GM21381 (cell line): ENCODE data around the gene RAD54L.
"Not testable (repeated sequence)": the region's sequence is repeated elsewhere in the genome, so short reads cannot be mapped to it uniquely, and the experiment has no call there.

Experiments used
- ATAC-seq: cut with Tn5 transposase; IDR thresholded peaks from one replicate; pipeline ENCODE4 v1.9.1; 2021; ENCODE audit warnings: mild to moderate bottlenecking, moderate library complexity; ENCODE audit not compliant: unreplicated experiment

The RAD54L gene

GRCh38 chr1:46247436-46248121, at the start of gene RAD54L:
Gene RAD54L (plus strand): TSS chr1:46247763. CDS start chr1:46248406, 643 bp downstream.
- ATAC-seq: peak; percentile 95

GRCh38 chr1:46197964-46198811, 49.4 kb upstream of the RAD54L start, which contains the start of gene POMGNT1:
Gene POMGNT1 (minus strand): TSS chr1:46198434. CDS start chr1:46197821, 613 bp downstream.
- peak; percentile 91 for ATAC-seq

DNA sequence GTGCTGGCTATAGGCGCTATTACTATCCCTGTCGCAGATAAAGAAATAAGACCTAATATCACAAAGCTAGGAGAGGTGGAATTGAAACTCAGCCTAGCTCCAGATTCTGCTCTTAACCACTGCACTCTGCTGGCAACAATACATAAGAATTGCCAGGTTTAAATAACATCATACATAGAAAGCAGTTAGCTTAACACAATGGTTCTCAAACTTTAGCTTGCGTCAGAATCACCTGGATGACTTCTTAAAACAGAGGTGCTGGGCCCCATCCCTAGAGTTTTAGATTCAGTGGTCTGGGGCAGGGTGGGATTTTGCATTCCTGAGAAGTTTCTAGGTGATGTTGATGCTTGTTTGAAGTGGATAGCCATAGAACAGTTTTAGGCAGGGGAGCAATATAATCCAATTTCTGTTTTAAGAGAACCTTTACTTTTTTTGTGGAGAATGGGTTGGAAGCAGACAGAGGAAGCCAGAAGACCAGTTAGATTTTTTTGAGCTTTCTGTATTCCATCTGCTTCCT, 48.3 kb upstream of the RAD54L start:
- no peak for ATAC-seq

DNA sequence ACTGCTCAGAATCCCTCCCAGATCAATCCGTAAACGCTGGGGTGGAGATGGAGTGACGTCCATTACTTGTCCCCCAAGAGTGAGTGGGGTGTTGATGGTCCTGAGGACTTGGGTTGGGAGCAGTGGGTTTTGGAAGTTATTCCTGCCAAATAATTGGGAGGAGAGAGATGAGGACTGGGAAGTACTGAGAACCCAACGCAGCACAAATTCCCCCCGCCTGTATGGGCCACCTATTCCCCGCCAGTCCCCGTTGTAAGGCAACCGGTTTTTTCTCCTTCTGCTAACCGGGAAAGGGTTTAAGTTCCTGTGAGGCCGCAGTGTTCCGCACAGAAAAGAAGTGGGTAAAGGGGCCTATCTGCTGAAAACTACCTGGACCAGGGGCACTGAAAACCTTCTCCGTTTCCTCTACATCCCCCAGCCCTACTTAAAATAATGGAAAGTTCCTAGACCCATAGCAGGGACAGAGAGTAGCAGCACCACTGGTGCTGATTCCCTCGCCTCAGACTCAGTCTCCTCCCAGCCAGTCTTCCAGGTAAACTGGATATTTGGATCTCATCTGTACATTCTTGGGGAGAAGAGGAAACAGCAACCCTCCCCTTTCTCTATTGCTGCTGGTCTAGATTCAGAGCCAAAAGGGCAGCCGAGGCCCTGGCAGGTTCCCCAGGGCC, 43.7 kb upstream of the RAD54L start:
- ATAC-seq: no peak

DNA sequence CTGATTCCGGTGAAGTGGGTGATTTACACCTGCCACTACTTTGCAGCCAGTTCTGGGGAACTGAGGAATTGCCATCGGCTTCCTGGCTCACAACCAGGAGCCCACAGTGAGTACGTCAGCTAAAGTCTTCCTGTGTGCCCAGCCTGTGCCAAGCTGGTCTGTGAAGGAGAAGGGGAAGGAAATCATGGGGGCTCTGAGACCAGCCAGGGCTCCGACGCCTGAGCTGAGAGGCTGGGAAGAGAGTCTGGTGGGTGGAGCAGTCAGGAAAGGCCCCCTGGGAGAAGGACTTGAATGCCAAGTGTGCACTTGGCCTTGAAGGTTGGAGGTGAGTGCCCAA, 43.2 kb upstream of the RAD54L start:
- ATAC-seq: no peak

DNA sequence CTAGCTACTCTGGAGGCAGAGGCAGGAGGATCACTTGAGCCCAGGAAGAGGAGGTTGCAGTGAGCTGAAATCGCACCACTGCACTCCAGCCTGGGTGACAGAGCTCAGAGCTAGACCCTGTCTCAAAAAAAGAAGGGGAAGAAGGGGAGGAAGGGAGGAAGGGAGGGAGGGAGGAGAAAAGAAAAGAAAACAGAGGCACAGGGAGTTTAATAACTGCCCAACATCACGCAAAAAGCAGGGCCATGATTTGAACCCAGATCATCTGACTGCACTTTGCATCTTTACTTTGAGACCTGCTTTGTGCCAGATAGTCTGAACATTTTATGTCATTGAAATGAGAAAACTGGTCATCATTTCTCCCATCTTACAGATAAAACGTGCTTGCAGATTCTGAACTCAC, 42.4 kb upstream of the RAD54L start:
- ATAC-seq: no peak

- ATAC-seq: no peak
Observed at GRCh38 chr1:46205791-46206190, 41.8 kb upstream of the RAD54L start.

DNA sequence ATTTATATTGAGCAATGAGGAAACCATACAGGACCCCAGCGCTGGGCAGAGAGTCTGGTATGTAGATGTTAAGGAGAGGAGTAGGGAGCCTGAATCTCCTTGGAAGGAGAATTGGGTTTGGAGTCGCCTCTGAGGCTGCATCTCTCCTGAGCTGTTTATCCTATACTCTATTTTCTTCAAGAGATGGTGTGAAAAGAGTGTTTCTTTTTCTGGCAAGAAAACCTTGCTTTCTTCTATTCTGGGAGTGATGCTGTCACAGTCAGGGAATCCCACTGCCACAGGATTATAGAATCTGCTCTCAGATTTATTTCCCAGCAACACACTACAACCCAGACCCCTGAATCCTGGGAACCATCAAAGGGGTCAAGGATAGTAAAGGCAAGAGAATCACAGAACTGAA, 41.2 kb upstream of the RAD54L start:
- ATAC-seq: no peak

GRCh38 chr1:46210561-46210960, 37.0 kb upstream of the RAD54L start:
- ATAC-seq: no peak

DNA sequence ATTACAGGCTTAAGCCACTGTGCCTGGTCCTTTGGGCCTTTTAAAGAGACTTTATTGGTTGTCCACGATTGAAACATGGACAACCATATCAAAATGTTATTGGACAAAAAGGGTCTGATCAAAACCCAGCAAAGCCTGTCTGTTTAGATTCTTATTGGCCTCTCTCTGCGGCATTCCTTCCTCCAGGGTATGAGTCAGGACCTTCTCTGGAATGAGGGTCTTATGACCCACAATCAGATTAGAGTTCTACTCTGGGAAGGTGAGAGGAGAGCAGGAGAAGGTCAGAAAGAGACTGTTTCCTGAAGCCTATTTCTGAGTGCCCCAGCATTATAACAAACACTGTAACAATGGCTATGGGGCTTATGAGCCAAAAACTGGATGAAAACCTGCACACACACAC, 36.5 kb upstream of the RAD54L start:
- no peak for ATAC-seq

DNA sequence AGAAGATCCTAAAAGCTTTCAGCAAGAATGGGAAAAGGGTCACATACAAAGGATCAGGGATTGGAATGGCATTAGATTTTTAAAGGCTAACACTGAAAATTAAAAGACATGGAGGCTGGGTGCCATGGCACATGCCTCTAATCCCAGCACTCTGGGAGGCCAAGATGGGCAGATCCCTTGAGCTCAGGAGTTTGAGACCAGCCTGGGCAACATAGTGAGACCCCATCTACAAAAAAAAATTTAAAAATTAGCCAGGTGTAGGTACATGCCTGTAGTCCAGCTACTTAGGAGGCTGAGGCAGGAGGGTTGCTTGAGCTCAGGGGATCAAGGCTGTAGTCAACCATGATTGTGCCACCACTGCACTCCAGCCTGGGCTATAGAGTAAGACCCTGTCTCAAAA, 32.1 kb upstream of the RAD54L start:
- no peak for ATAC-seq

DNA sequence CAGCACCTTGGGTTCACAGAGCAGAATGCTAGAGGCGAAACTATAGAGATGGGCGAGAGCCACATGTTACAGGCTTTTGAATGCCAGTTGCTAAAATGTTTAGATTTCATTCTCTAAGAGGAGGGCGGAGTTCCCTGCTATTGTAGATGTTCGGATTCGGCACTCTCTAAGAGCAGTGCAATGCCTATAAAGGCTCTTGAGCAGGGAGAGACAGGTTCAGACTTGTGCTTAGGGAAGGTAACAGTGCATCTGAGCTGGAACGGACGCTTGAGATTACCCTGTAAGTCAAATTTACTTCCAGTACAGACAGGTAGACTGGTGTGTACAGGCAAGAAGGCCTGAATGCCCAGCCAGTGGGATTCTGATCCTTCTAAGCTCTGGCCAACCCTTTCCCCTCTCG, 29.1 kb upstream of the RAD54L start:
- ATAC-seq: no peak

DNA sequence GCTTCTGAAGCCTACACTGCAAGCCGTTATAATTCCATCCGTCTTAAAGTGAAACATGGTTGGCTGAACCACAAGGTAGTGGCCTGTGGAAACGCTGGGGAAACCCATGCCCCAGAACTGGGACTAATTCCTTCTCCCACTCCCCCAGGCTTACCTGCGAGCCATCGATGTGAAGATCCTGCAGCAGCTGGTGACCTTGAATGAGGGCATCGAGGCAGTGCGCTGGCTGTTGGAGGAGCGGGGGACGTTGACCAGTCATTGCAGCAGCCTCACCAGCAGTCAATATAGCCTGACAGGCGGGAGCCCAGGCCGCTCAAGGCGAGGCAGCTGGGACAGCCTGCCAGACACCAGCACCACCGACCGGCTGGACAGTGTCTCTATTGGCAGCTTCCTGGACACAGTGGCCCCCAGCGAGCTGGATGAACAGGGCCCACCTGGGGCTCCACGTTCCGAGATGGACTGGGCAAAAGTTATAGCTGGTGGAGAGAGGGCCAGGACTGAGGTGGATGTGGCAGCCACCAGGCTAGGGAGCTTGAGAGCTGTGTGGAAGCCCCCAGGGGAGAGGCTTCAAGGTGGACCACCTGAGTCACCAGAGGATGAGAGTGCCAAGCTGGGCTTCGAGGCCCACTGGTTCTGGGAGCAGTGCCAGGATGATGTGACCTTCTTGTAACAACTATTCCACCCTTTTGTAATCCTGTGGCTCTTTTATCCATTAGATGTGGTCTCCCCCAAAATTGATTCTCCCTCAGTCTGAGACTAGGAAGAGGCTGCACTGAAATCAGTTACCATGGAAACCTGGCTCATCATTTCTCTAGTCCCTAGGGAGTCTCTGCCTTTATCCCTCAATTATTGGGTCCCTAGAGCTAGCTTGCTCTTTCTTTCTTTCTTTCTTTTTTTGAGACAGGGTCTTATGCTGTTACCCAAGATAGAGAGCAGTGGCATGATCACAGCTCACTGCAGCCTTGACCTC, 27.7 kb upstream of the RAD54L start:
- ATAC-seq: no peak

GRCh38 chr1:46220808-46221207, 26.8 kb upstream of the RAD54L start:
- ATAC-seq: no peak

- no peak for ATAC-seq
Observed at GRCh38 chr1:46221749-46222148, 25.8 kb upstream of the RAD54L start.

DNA sequence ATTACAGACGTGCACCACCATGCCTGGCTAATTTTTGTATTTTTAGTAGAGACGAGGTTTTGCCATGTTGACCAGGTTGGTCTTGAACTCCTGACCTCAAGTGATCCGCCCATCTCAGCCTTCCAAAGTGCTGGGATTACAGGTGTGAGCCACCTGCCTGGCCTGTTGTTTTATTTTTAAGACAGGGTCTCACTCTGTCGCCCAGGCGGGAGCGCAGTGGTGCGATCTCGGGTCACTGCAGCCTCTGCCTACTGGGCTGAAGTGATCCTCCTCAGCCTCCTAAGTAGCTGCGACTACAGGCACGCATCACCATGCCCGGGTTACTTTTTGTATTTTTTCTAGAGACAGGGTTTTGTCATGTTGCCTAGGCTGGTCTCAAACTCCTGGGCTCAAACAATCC, 24.5 kb upstream of the RAD54L start:
- not testable (repeated sequence) for ATAC-seq

DNA sequence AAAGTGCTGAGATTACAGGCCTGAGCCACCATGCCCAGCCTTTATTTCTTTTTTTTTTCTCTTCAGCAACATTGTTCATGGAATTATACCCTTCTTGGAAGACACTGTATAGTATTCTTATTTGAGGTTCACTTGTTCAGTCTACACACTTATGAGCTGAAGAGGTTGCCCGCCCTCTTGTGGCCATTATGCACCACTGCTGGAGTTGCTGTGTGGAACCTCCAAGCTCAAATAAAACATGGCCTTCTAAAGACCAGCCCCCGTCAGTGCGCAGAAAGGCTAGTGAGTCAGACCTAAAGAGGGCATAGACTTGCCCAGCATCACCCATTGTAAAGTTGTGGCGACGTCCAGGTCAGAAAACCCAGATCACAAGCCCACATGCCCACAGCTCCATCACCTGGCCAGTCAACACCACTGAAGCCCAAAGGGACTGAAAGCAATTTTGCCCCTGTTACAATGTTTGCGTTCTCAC, 24.1 kb upstream of the RAD54L start:
- peak; percentile 81 for ATAC-seq

- ATAC-seq: no peak
Observed at GRCh38 chr1:46224966-46225365, 22.6 kb upstream of the RAD54L start.

- ATAC-seq: not testable (repeated sequence)
Observed at GRCh38 chr1:46231231-46231630, 16.3 kb upstream of the RAD54L start.

DNA sequence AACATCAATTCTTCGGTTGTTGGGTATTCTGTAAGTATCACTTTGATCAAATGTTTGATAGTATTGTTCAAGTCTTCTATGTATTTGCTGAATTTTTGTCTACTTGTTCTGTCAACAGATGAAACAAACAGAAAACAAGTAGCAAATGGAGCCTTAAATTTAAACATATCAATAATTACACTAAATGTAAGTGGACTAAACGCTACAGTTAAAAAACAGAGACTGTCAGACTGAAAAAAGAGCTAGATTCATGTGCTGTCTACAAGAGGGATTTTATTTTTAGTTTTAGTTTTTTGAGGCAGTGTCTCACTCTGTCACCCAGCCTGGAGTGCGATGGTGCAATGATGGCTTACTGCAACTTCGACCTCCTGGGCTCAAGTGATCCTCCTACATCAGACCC, 10.7 kb upstream of the RAD54L start:
- no peak for ATAC-seq
